HCT116 (cell line): ENCODE data around the gene SH2D1B. TPM values are rescaled to one million over a fixed set of nuclear protein-coding genes. Genes with fewer than 3 reads are reported as not detected.
A peak's percentile ranks its signal among the peaks of the same experiment; 100 is the strongest.
"Not testable (repeated sequence)": the region's sequence is repeated elsewhere in the genome, so short reads cannot be mapped to it uniquely, and the experiment has no call there.

Experiments
- ATAC-seq: fragments of 200-7000 bp; cut with Tn5 transposase; 2 replicates; pipeline ENCODE4 v1.9.1; 2020; ENCODE audit warnings: mild to moderate bottlenecking, moderate library complexity
- BruUV-seq: library from RNA; stranded (reverse); fragments of 400-500 nt; replicated peaks from 2 replicates; lab custom pipeline; 2021; lab: Mats Ljungman, UMichigan
- CTCF ChIA-PET: fragments of 300-600 bp; sonication (Branson Sonifier 250); formaldehyde crosslinking; loops from one replicate; lab custom pipeline; 2021; ENCODE audit warnings: antibody characterized with exemption; lab: Charles Lee
- POLR2A ChIA-PET: fragments of 300-600, 350-600 bp; sonication (Branson Sonifier 250); formaldehyde crosslinking; loops from one replicate; lab custom pipeline; 2021; ENCODE audit warnings: antibody characterized with exemption; lab: Charles Lee
- RAD21 ChIA-PET, 2 experiments: fragments of 300-600 bp; sonication (Branson Sonifier 250); formaldehyde crosslinking; loops; one replicate each; lab custom pipeline; 2023; ENCODE audit warnings: low total read pairs in 2 of 2; ENCODE audit not compliant: uncharacterized antibody in 2 of 2, unreplicated experiment in 2 of 2, low non-redundant PET in 1 of 2; lab: Charles Lee
- DNase-seq: peaks from one replicate; pipeline ENCODE4 v3.0.0-alpha.2; 2010; ENCODE audit warnings: low read depth, low spot score
- H2AFZ ChIP-seq: fragments of 200-600 bp; shearing (Covaris generic), sonication (generic); 2 replicates; pipeline ENCODE4 v1.6.1; 2017; ENCODE audit warnings: low read depth, mixed run types, mixed read lengths, antibody characterized with exemption, low read length; ENCODE audit not compliant: poor library complexity, severe bottlenecking
- H3K27ac ChIP-seq: 2 replicates; pipeline ENCODE4 v1.5.1; 2012; ENCODE audit warnings: low read depth, low read length
- H3K27me3 ChIP-seq: fragments of 200-600 bp; sonication (generic); 2 replicates; pipeline ENCODE4 v1.6.1; 2016; ENCODE audit warnings: mixed run types, low read length, mixed read lengths; ENCODE audit not compliant: insufficient read depth
- H3K36me3 ChIP-seq, 2 experiments: fragments of 200-500 bp in 1 of 2; fragments of 200-600 bp in 1 of 2; sonication (Bioruptor generic) in 1 of 2; sonication (generic) in 1 of 2; 2 replicates each; pipeline versions ENCODE4 v1.5.1 to v1.6.1; 2014 to 2016; ENCODE audit warnings: low read length in 2 of 2, inconsistent platforms in 1 of 2, mixed read lengths in 1 of 2, mixed run types in 1 of 2; ENCODE audit not compliant: insufficient read depth in 2 of 2, control insufficient read depth in 1 of 2
- H3K4me1 ChIP-seq, 2 experiments: fragments of 200-600 bp in 1 of 2; sonication (generic) in 1 of 2; 2 replicates each; pipeline versions ENCODE4 v1.5.1 to v1.6.1; 2012 to 2017; ENCODE audit warnings: low read length in 2 of 2, inconsistent platforms in 1 of 2, mild to moderate bottlenecking in 1 of 2, mixed read lengths in 1 of 2, mixed run types in 1 of 2, moderate library complexity in 1 of 2; ENCODE audit not compliant: insufficient read depth in 2 of 2, control insufficient read depth in 1 of 2
- H3K4me2 ChIP-seq: fragments of 200-600 bp; sonication (generic); 2 replicates; pipeline ENCODE4 v1.6.1; 2017; ENCODE audit warnings: mixed run types, low read length, mixed read lengths
- H3K4me3 ChIP-seq, 2 experiments: fragments of 200-600 bp in 1 of 2; sonication (generic) in 1 of 2; replicated peaks in 1 of 2; 2 replicates each; pipeline ENCODE4 v1.5.1; 2011 to 2016; ENCODE audit warnings: low read length in 2 of 2, control low read depth in 1 of 2, low read depth in 1 of 2, mild to moderate bottlenecking in 1 of 2, mixed read lengths in 1 of 2, mixed run types in 1 of 2
- H3K79me2 ChIP-seq: fragments of 200-600 bp; sonication (generic); 2 replicates; pipeline ENCODE4 v1.6.1; 2017; ENCODE audit warnings: mild to moderate bottlenecking, mixed run types, low read length, moderate library complexity, mixed read lengths; ENCODE audit not compliant: insufficient read depth
- H3K9ac ChIP-seq: fragments of 200-600 bp; sonication (generic); 2 replicates; pipeline ENCODE4 v1.6.1; 2016; ENCODE audit warnings: low read length, mixed read lengths
- H3K9me2 ChIP-seq: fragments of 200-600 bp; sonication (generic), shearing (Covaris generic); 2 replicates; pipeline ENCODE4 v1.6.1; 2017; ENCODE audit warnings: mixed run types, mild to moderate bottlenecking, moderate library complexity; ENCODE audit not compliant: insufficient read depth
- H3K9me3 ChIP-seq, 2 experiments: fragments of 200-500 bp in 1 of 2; fragments of 200-600 bp in 1 of 2; sonication (Bioruptor generic) in 1 of 2; sonication (generic) in 1 of 2; 2 replicates each; pipeline ENCODE4 v1.6.1; 2014 to 2017; ENCODE audit warnings: low read length in 2 of 2, mixed read lengths in 2 of 2, inconsistent platforms in 1 of 2, low read depth in 1 of 2, mild to moderate bottlenecking in 1 of 2, mixed run types in 1 of 2, moderate library complexity in 1 of 2; ENCODE audit not compliant: control insufficient read depth in 1 of 2, insufficient read depth in 1 of 2
- H4K20me1 ChIP-seq: fragments of 200-600 bp; sonication (generic), shearing (Covaris generic); 2 replicates; pipeline ENCODE4 v1.6.1; 2017; ENCODE audit warnings: mixed run types, mild to moderate bottlenecking, moderate library complexity; ENCODE audit not compliant: insufficient read depth
- SP1 ChIP-seq: IDR thresholded peaks from 2 replicates; pipeline ENCODE4 v1.6.1; 2012; ENCODE audit warnings: low read depth
- SRF ChIP-seq: IDR thresholded peaks from 2 replicates; pipeline ENCODE4 v1.6.1; 2012; ENCODE audit warnings: low read depth
- ZBTB33 ChIP-seq: IDR thresholded peaks from 2 replicates; pipeline ENCODE4 v1.6.1; 2011; ENCODE audit warnings: mild to moderate bottlenecking, low read length, moderate library complexity; ENCODE audit not compliant: insufficient replicate concordance; ENCODE audit errors: extremely low read depth
- intact Hi-C: fragments of 100-400 bp; cut with micrococcal nuclease; formaldehyde crosslinking; loops from 2 replicates; pipeline ENCODE4 v1.10.0; 2022
- total RNA-seq: library from RNA; stranded (reverse); gene quantifications from one replicate; pipeline ENCODE4 v1.2.1, GENCODE V29; 2021; ENCODE audit not compliant: unreplicated experiment
- TF ChIP-seq, protein P1 (sequence below), 3 experiments: fragments of 200-600 bp in 1 of 3; sonication (generic) in 1 of 3; IDR thresholded peaks in 2 of 3; conservative IDR thresholded peaks in 1 of 3; 2 replicates each; pipeline ENCODE4 v1.5.1; 2012 to 2017; ENCODE audit warnings: low read depth in 2 of 3, low read length in 2 of 3, antibody characterized with exemption in 1 of 3, borderline replicate concordance in 1 of 3, control low read depth in 1 of 3, mild to moderate bottlenecking in 1 of 3, mixed read lengths in 1 of 3, mixed run types in 1 of 3, moderate library complexity in 1 of 3; ENCODE audit not compliant: insufficient read depth in 1 of 3

Gene SH2D1B
- total RNA-seq, 1 experiment from 2014 or later: 0.12 TPM

- TF ChIP-seq ZBTB33: no peak
Observed at GRCh38 chr1:162421258-162422164, 9.6 kb upstream of the SH2D1B start (continued).

DNA sequence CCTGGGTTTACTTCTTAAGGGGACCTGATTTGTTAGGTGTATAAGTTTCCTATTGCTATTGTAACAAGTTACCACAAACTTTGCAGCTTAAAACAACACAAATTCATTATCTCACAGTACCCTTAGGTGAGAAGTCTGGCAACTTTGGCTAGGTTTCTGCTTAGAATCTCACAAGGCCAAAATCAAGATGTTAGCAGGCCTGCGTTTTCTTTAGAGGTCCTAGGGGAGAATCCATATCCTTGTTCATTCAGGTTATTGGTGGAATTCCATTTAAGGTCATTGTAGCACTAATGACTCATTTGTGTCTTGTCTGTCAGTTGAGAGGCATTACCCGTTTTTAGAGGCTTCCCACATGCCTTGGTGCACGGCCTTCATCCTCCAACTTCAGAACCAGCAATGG lies 8.2 kb upstream of the SH2D1B start:
- peak; percentile 41 for ATAC-seq
- no peak overlapping the region for H3K9ac ChIP-seq
- intact Hi-C loops: no loop called here

GRCh38 chr1:162419450-162419931 lies 7.6 kb upstream of the SH2D1B start:
- peak overlapping the region; percentile 16; the same call in 1 of the 2 replicates for H3K27ac ChIP-seq
- peaks cover 28 to 36% of the 10 kb centered on the region in 2 experiments; a peak in 3 of 4 replicates for H3K4me1 ChIP-seq
- H3K9me2 ChIP-seq, H3K27me3 ChIP-seq, H3K9ac ChIP-seq, H3K9me3 ChIP-seq, intact Hi-C loops, H3K36me3 ChIP-seq, RAD21 ChIA-PET, POLR2A ChIA-PET, BruUV-seq, H3K79me2 ChIP-seq, H4K20me1 ChIP-seq: not testable (repeated sequence)
- 0 out of 4 replicates have a peak overlapping the region, but pooled peaks of 1 of the 2 experiments have one; percentile 8 for H3K4me3 ChIP-seq
- CTCF ChIA-PET: interaction anchor here (1.3 kb wide), 1 partner anchor 363 kb away, joined by 3 read pairs; no protein-coding TSS in a partner anchor
- peak overlapping the region; percentile 89 for H2AFZ ChIP-seq
- DNase-seq (peak; percentile 50), ATAC-seq (peak; percentile 79)
- peak overlapping the region; percentile 51 for H3K4me2 ChIP-seq

More for the DNA sequence above, 8.2 kb upstream of the SH2D1B start:
- H2AFZ ChIP-seq: peak overlapping the region; percentile 72
- 0 out of 2 replicates have a peak, but pooled peaks have one; percentile 4 for TF ChIP-seq SP1
- TF ChIP-seq, protein P1, sequence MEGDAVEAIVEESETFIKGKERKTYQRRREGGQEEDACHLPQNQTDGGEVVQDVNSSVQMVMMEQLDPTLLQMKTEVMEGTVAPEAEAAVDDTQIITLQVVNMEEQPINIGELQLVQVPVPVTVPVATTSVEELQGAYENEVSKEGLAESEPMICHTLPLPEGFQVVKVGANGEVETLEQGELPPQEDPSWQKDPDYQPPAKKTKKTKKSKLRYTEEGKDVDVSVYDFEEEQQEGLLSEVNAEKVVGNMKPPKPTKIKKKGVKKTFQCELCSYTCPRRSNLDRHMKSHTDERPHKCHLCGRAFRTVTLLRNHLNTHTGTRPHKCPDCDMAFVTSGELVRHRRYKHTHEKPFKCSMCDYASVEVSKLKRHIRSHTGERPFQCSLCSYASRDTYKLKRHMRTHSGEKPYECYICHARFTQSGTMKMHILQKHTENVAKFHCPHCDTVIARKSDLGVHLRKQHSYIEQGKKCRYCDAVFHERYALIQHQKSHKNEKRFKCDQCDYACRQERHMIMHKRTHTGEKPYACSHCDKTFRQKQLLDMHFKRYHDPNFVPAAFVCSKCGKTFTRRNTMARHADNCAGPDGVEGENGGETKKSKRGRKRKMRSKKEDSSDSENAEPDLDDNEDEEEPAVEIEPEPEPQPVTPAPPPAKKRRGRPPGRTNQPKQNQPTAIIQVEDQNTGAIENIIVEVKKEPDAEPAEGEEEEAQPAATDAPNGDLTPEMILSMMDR (IDR thresholded peaks at IDR 0.05 in 2 of 3, conservative IDR thresholded peaks at IDR 0.05 in 1 of 3; ENCODE audit: borderline replicate concordance in 1 of 3, insufficient read depth in 1 of 3, low read depth in 2 of 3, low read length in 2 of 3): no peak
- 0 out of 2 replicates have a peak, but pooled peaks have one; percentile 62 for TF ChIP-seq SRF
- H3K9me2 ChIP-seq: no peaks in the 10 kb centered on the region
- H3K27me3 ChIP-seq: no peaks in the 10 kb centered on the region
- POLR2A ChIA-PET: no interaction called here
- H3K4me2 ChIP-seq: peak overlapping the region; percentile 51
- CTCF ChIA-PET: interaction anchor here (1.3 kb wide), 1 partner anchor 364 kb away, joined by 3 read pairs; no protein-coding TSS in a partner anchor
- RAD21 ChIA-PET: no interaction called here
- DNase-seq: no peak
- H3K36me3 ChIP-seq: no peaks in the 10 kb centered on the region
- H3K4me1 ChIP-seq: peaks cover 28 to 36% of the 10 kb centered on the region in 2 experiments; a peak in 3 of 4 replicates
- no peaks in the 10 kb centered on the region for H4K20me1 ChIP-seq
- 0 out of 4 replicates have a peak overlapping the region, but pooled peaks of 1 of the 2 experiments have one; percentile 8 for H3K4me3 ChIP-seq
- BruUV-seq: TSS peak; percentile 50
- no peak overlapping the region; the same call in 1 of the 2 replicates for H3K27ac ChIP-seq
- no peaks in the 10 kb centered on the region for H3K9me3 ChIP-seq
- H3K79me2 ChIP-seq: no peaks in the 10 kb centered on the region
